Hepatocyte (in vitro differentiated cells): ENCODE measurements around the gene BPI. TPM values are rescaled to one million over a fixed set of nuclear protein-coding genes. Genes with fewer than 3 reads are reported as not detected.
A peak's percentile ranks its signal among the peaks of the same experiment; 100 is the strongest.

ENCODE experiments used
- DNase-seq: peaks from one replicate; pipeline ENCODE4 v3.0.0-alpha.2; 2016; ENCODE audit warnings: low spot score
- H2AFZ ChIP-seq: fragments of 200-600 bp; sonication (generic); 2 replicates; pipeline ENCODE4 v1.6.0; 2016; ENCODE audit warnings: antibody characterized with exemption, mild to moderate bottlenecking
- H3K27ac ChIP-seq: fragments of 200-600 bp; sonication (generic); 2 replicates; pipeline ENCODE4 v1.5.1; 2016; ENCODE audit warnings: mild to moderate bottlenecking
- H3K27me3 ChIP-seq: fragments of 200-600 bp; sonication (generic); 2 replicates; pipeline ENCODE4 v1.6.1; 2016
- H3K36me3 ChIP-seq: fragments of 200-600 bp; sonication (generic); replicated peaks from 2 replicates; pipeline ENCODE4 v1.5.1; 2016; ENCODE audit warnings: low read depth; ENCODE audit not compliant: insufficient read depth
- H3K4me1 ChIP-seq: fragments of 200-600 bp; sonication (generic); 2 replicates; pipeline ENCODE4 v1.5.1; 2016; ENCODE audit warnings: mild to moderate bottlenecking, moderate library complexity; ENCODE audit not compliant: insufficient read depth
- H3K4me2 ChIP-seq: fragments of 200-600 bp; sonication (generic); 2 replicates; pipeline ENCODE4 v1.6.0; 2016
- H3K4me3 ChIP-seq: fragments of 200-600 bp; sonication (generic); 2 replicates; pipeline ENCODE4 v1.5.1; 2016; ENCODE audit warnings: mild to moderate bottlenecking
- H3K79me2 ChIP-seq: fragments of 200-600 bp; sonication (generic); 2 replicates; pipeline ENCODE4 v1.6.0; 2017; ENCODE audit warnings: mild to moderate bottlenecking
- H3K9me2 ChIP-seq: fragments of 200-600 bp; sonication (generic); replicated peaks from 2 replicates; pipeline ENCODE4 v1.6.0; 2017; ENCODE audit warnings: mild to moderate bottlenecking; ENCODE audit not compliant: insufficient read depth
- H3K9me3 ChIP-seq: fragments of 200-600 bp; sonication (generic); 2 replicates; pipeline ENCODE4 v1.5.1; 2016; ENCODE audit warnings: low read depth, mild to moderate bottlenecking
- H4K20me1 ChIP-seq: fragments of 200-600 bp; sonication (generic); 2 replicates; pipeline ENCODE4 v1.6.0; 2016; ENCODE audit warnings: mild to moderate bottlenecking; ENCODE audit not compliant: insufficient read depth, poor library complexity, severe bottlenecking
- CTCF ChIP-seq: fragments of 200-600 bp; sonication (generic); IDR thresholded peaks from 2 replicates; pipeline ENCODE4 v1.5.1; 2016; ENCODE audit warnings: antibody characterized with exemption, mild to moderate bottlenecking; ENCODE audit not compliant: poor library complexity
- EZH2 ChIP-seq: fragments of 200-600 bp; sonication (generic); IDR thresholded peaks from 2 replicates; pipeline ENCODE4 v1.6.1; 2016; ENCODE audit warnings: antibody characterized with exemption, mild to moderate bottlenecking, borderline replicate concordance
- EZH2phosphoT487 ChIP-seq: fragments of 200-600 bp; sonication (generic); IDR thresholded peaks from one replicate; pipeline ENCODE4 v1.6.1; 2018; ENCODE audit warnings: antibody characterized with exemption, mild to moderate bottlenecking, low read depth, moderate library complexity; ENCODE audit not compliant: unreplicated experiment, severe bottlenecking
- WGBS: methylation state at CpG from one replicate; pipeline ENCODE4 v1.1.6; 2016; ENCODE audit warnings: low lambda C conversion rate; ENCODE audit errors: missing lambda C conversion rate; 5-methylcytosine and 5-hydroxymethylcytosine counted together
- polyA plus RNA-seq: library from polyadenylated mRNA; unstranded; fragments of >200 nt; fragmentation: Nextera tagmentation; extraction: Ambion mirVana; gene quantifications from 2 replicates; pipeline ENCODE4 v1.2.1, GENCODE V29; 2016
- total RNA-seq: library from RNA; depleted of rRNA; stranded (reverse); fragments of >200 nt; gene quantifications from 2 replicates; pipeline ENCODE4 v1.2.3, GENCODE V29; 2014

Gene BPI
- total and polyA plus RNA-seq, 2 experiments from 2014 or later: 0.63 to 0.66 TPM

DNA sequence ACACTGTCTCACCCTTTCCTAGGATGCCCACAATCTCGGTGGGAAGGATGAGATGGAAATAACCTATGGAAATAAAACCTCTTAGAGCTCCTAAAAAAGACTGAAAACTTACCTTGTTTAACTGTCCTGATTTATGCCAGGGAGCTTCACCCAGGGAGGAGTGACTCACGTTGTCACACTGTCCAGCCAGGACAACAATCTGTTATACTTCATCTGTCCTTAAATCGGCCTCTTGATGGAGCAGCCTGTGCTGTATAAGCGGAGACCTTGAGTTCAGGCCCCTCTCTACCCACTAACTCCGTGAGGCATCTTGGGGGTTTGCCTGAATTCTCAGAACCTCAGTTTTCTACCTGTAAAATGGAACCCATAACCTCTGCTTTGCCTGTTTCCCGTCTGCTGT, 34.2 kb upstream of the BPI start:
- no peaks in the 10 kb centered on the region for H3K36me3 ChIP-seq
- no peak overlapping the region for H3K4me2 ChIP-seq
- H2AFZ ChIP-seq: no peak overlapping the region
- no peak for DNase-seq
- no peak overlapping the region for H3K27ac ChIP-seq
- H3K9me3 ChIP-seq: no peaks in the 10 kb centered on the region
- no peaks in the 10 kb centered on the region for H3K27me3 ChIP-seq
- H4K20me1 ChIP-seq: no peaks in the 10 kb centered on the region
- TF ChIP-seq EZH2 (no peak), EZH2phosphoT487 (no peak), CTCF (no peak)
- no peaks in the 10 kb centered on the region for H3K79me2 ChIP-seq
- H3K4me1 ChIP-seq: no peaks in the 10 kb centered on the region
- H3K9me2 ChIP-seq: no peaks in the 10 kb centered on the region
- no peak overlapping the region for H3K4me3 ChIP-seq
- WGBS: 86% methylated on average over 6 of the region's 6 CpGs

GRCh38 chr20:38270869-38271605, 32.9 kb upstream of the BPI start:
- Histone ChIP-seq H3K4me1 (no peaks in the 10 kb centered on the region), H3K27ac (no peak overlapping the region), H2AFZ (no peak overlapping the region), H4K20me1 (no peaks in the 10 kb centered on the region), H3K9me2 (no peaks in the 10 kb centered on the region), H3K4me2 (no peak overlapping the region), H3K79me2 (no peaks in the 10 kb centered on the region), H3K27me3 (no peaks in the 10 kb centered on the region), H3K36me3 (no peaks in the 10 kb centered on the region), H3K9me3 (no peaks in the 10 kb centered on the region), H3K4me3 (no peak overlapping the region)
- TF ChIP-seq CTCF (no peak), EZH2phosphoT487 (no peak), EZH2 (no peak)
- WGBS: 82% methylated on average over 10 of the region's 10 CpGs
- peak; percentile 58 for DNase-seq

DNA sequence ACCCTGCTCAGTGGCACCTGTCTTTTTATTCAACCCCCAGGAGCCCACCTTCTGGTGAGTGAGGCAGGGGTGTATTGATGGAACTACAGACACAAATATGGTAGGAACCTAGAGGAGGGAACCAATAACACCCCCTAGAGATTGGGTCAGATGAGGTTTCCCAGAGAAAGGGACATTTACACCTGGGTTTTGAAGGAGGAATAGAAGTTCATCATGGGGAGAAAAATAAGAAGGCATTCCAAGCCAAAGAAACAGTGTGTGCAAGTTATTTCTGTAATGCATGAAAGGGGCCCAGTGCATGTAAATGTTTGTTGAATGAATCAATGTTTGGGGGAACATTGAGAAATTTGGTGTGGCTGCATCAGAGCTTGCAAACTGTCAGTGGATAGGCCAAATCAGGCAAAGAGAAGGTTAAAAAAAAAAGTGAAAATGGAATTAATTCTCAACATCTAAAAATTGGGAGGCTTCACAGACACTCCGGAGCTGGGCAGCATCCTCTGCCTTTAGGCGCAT, 32.3 kb upstream of the BPI start:
- no peaks in the 10 kb centered on the region for H4K20me1 ChIP-seq
- H3K9me3 ChIP-seq: no peaks in the 10 kb centered on the region
- no peaks in the 10 kb centered on the region for H3K4me1 ChIP-seq
- TF ChIP-seq EZH2 (no peak), EZH2phosphoT487 (no peak), CTCF (no peak)
- DNase-seq: no peak
- H3K79me2 ChIP-seq: no peaks in the 10 kb centered on the region
- 100% methylated on average over 2 of the region's 2 CpGs for WGBS
- H3K36me3 ChIP-seq: no peaks in the 10 kb centered on the region
- no peak overlapping the region for H3K4me3 ChIP-seq
- H3K9me2 ChIP-seq: no peaks in the 10 kb centered on the region
- no peak overlapping the region for H3K4me2 ChIP-seq
- no peak overlapping the region for H2AFZ ChIP-seq
- H3K27me3 ChIP-seq: no peaks in the 10 kb centered on the region
- no peak overlapping the region for H3K27ac ChIP-seq
